Measurements from ENCODE around the gene RHOC. TPM values are rescaled to one million over a fixed set of nuclear protein-coding genes. Genes with fewer than 3 reads are reported as not detected.

The RHOC gene
- total RNA-seq, 2 experiments from 2014 or later, result 23.1 to 43.3 TPM

DNA sequence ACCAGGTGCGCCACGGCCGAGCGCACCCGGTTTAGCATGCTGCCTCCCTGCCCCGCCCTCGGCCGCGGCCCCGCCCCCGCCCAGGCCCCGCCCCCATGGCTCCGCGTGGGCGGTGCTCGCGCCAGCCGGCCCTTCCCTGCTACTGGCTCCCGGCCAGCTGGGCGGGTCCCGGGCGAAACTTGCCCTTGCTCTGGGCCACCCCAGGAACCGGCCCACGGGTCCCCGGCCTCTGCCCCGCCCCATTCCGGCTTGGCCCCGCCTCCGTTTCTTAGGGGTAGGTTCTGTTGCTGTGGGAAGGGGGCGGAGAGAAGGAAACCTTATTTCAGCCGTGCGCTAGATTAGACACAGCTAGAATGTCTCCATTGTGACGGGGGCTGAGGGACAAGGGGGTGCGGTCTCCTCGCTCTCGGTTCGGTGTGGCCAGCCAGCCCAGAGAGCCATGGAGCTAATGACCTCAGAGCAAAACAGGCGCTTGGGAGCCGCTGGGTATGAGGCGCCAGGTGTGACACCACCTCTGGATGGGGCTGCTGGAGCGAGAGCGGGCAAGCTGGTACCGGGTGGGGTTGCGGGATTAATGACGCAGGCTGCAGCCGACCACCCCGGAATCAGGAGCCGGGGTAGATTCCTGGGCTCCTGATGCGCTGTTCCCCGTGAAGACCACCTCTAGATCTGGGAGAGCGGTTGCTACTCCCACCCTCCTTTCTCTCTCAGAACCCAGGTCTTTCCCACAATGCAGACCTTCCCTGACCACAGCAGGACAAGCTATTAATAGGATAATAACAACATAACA is 8.5 kb upstream of the RHOC start, which contains the start of gene PPM1J:
Gene PPM1J, minus strand, starts transcription at position 69 of the 790 bp plus-strand sequence. Its CDS starts 31 bp downstream, at position 38.
- no peaks in the 10 kb centered on the region for H4K20me1 ChIP-seq (ENCODE audit: insufficient read depth, low read length)
- no TSS peak for BruUV-seq (replicated peaks)
- POLR2A ChIA-PET, result interaction anchor here (0.5 to 1.8 kb wide), 13 partner anchors 11 to 1155 kb away, joined by 3 to 7 read pairs (median 5); no protein-coding TSS in a partner anchor
- no peaks in the 10 kb centered on the region for H3K36me3 ChIP-seq (ENCODE audit: insufficient read depth, low read length)
- no peaks in the 10 kb centered on the region for H3K79me2 ChIP-seq (ENCODE audit: insufficient read depth, low read depth, low read length)
- TF ChIP-seq, protein P1, sequence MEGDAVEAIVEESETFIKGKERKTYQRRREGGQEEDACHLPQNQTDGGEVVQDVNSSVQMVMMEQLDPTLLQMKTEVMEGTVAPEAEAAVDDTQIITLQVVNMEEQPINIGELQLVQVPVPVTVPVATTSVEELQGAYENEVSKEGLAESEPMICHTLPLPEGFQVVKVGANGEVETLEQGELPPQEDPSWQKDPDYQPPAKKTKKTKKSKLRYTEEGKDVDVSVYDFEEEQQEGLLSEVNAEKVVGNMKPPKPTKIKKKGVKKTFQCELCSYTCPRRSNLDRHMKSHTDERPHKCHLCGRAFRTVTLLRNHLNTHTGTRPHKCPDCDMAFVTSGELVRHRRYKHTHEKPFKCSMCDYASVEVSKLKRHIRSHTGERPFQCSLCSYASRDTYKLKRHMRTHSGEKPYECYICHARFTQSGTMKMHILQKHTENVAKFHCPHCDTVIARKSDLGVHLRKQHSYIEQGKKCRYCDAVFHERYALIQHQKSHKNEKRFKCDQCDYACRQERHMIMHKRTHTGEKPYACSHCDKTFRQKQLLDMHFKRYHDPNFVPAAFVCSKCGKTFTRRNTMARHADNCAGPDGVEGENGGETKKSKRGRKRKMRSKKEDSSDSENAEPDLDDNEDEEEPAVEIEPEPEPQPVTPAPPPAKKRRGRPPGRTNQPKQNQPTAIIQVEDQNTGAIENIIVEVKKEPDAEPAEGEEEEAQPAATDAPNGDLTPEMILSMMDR (conservative IDR thresholded peaks at IDR 0.05; ENCODE audit: low read length), result no peak
- no peak for TF ChIP-seq EZH2phosphoT487 (IDR thresholded peaks at IDR 0.05; ENCODE audit: borderline replicate concordance, low read depth, low read length)
- CTCF ChIA-PET (ENCODE audit: unreplicated experiment), result interaction anchor here (0.5 to 1.7 kb wide), 6 partner anchors 10 to 357 kb away, joined by 3 to 5 read pairs (median 3); partner anchors contain the start of gene LRIG2
- DNase-seq (ENCODE audit: low spot score), result peak; percentile 94
- H2AFZ ChIP-seq (ENCODE audit: low read length), result peak within 1 kb of the TSS; percentile 83
- peak within 1 kb of the TSS; percentile 97 for H3K4me2 ChIP-seq (ENCODE audit: low read length)
- no peaks in the 10 kb centered on the region for H3K9me3 ChIP-seq (ENCODE audit: low read length)
- H3K4me3 ChIP-seq (ENCODE audit: low read depth, low read length, poor library complexity, severe bottlenecking), result peak within 1 kb of the TSS; percentile 78
- intact Hi-C loops (cut with micrococcal nuclease; ENCODE audit: unreplicated experiment), result loop anchor here (1.0 to 5.0 kb wide), 6 partner anchors 89 to 962 kb away; partner anchors contain the start of genes CAPZA1, LRIG2 and ST7L
- no peak within 1 kb of the TSS for H3K27ac ChIP-seq (ENCODE audit: low read depth, low read length, poor library complexity, severe bottlenecking)
- H3K9me2 ChIP-seq (ENCODE audit: insufficient read depth, low read length), result no peaks in the 10 kb centered on the region
- H3K4me1 ChIP-seq (ENCODE audit: insufficient read depth, low read length, poor library complexity, severe bottlenecking), result peaks cover 20% of the 10 kb centered on the region

DNA sequence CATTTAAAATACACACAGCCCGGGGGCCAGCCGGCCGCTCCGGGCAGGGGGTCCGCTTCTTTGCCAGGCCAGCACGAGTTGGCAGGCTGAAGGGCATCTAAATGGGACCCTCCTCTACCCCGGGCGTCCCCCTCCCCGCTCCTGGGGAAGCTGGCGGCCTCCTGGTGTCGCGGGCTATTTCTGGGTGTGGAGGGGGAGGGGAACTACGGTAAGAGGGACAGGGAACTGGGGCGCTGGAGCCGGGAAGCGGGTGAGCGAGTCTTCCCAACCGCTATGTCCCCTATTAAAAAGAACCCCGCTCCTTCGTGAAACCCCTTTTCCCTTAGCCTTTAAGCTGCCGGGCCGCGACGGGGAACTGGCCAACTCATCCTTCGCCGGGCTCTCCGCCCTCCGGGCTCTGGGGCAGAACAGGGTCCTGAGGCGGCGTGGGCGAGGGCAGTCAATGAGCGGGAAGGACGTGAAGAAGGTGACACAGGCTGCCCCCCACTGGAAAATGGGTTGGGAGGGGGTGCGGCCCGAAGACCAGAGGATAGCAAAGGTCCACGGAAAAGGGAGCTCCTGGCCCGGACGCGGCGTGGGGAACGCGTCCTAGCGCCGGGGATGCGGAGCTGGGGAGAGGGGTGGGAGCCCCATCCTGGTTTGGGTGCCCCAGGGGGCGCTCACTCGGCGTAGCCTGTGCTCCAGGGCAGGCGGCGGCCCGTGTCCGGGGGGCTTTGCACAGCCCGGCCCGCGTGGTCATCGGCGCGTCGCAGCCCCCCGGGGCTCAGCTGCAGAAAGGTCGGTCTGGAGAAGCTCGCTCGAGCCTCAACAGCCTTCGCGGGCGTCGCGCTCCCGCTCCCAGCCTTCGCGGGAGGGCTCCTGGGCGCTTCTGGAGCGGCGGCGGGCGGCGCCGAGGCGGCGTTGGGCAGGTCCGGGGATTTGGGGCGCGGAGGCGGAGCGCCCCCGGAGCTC is 7.7 kb upstream of the RHOC start:
- CTCF ChIA-PET (ENCODE audit: unreplicated experiment), result interaction anchor here (0.6 to 1.7 kb wide), 5 partner anchors 10 to 328 kb away, joined by 3 to 5 read pairs (median 5); no protein-coding TSS in a partner anchor
- H3K27ac ChIP-seq (ENCODE audit: low read depth, low read length, poor library complexity, severe bottlenecking), result no peak overlapping the region
- POLR2A ChIA-PET, result interaction anchor here (0.5 to 1.8 kb wide), 13 partner anchors 10 to 1156 kb away, joined by 3 to 7 read pairs (median 5); no protein-coding TSS in a partner anchor
- H3K4me3 ChIP-seq (ENCODE audit: low read depth, low read length, poor library complexity, severe bottlenecking), result peak overlapping the region; percentile 78
- no TSS peak for BruUV-seq (replicated peaks)
- no peaks in the 10 kb centered on the region for H3K9me3 ChIP-seq (ENCODE audit: low read length)
- no peaks in the 10 kb centered on the region for H4K20me1 ChIP-seq (ENCODE audit: insufficient read depth, low read length)
- DNase-seq (ENCODE audit: low spot score), result no peak
- TF ChIP-seq, protein P1 (conservative IDR thresholded peaks at IDR 0.05; ENCODE audit: low read length), result no peak; the same call in 1 of the 2 replicates
- TF ChIP-seq EZH2phosphoT487 (IDR thresholded peaks at IDR 0.05; ENCODE audit: borderline replicate concordance, low read depth, low read length), result no peak
- intact Hi-C loops (cut with micrococcal nuclease; ENCODE audit: unreplicated experiment), result loop anchor here (2.0 to 5.0 kb wide), 5 partner anchors 96 to 963 kb away; partner anchors contain the start of genes CAPZA1, LRIG2 and ST7L
- peaks cover 20% of the 10 kb centered on the region for H3K4me1 ChIP-seq (ENCODE audit: insufficient read depth, low read length, poor library complexity, severe bottlenecking)
- no peaks in the 10 kb centered on the region for H3K36me3 ChIP-seq (ENCODE audit: insufficient read depth, low read length)
- H2AFZ ChIP-seq (ENCODE audit: low read length), result peak overlapping the region; percentile 46
- H3K4me2 ChIP-seq (ENCODE audit: low read length), result peak overlapping the region; percentile 97
- H3K79me2 ChIP-seq (ENCODE audit: insufficient read depth, low read depth, low read length), result no peaks in the 10 kb centered on the region
- H3K9me2 ChIP-seq (ENCODE audit: insufficient read depth, low read length), result no peaks in the 10 kb centered on the region

All from OCI-LY7 (cell line).